Endodermal cell (in vitro differentiated cells): ENCODE results near the gene ZBTB46. TPM values are rescaled to one million over a fixed set of nuclear protein-coding genes. Genes with fewer than 3 reads are reported as not detected.

ENCODE experiments used
- DNase-seq: peaks from one replicate; pipeline ENCODE4 v3.0.0-alpha.2; 2017
- H3K27ac ChIP-seq: 2 replicates; pipeline ENCODE4 v1.5.1; 2013; ENCODE audit warnings: mild to moderate bottlenecking, low read depth, low read length, moderate library complexity
- H3K27me3 ChIP-seq: 2 replicates; pipeline ENCODE4 v1.6.1; 2013; ENCODE audit warnings: mild to moderate bottlenecking, low read length, moderate library complexity; ENCODE audit not compliant: insufficient read depth, control insufficient read depth, poor library complexity, severe bottlenecking
- H3K36me3 ChIP-seq: 2 replicates; pipeline ENCODE4 v1.7.0; 2013; ENCODE audit warnings: mild to moderate bottlenecking, low read length, moderate library complexity; ENCODE audit not compliant: control insufficient read depth, insufficient read depth
- H3K4me1 ChIP-seq: one replicate; pipeline ENCODE4 v1.7.0; 2013; ENCODE audit warnings: low read length; ENCODE audit not compliant: control insufficient read depth, insufficient read depth
- H3K4me3 ChIP-seq: 2 replicates; pipeline ENCODE4 v1.5.1; 2013; ENCODE audit warnings: mild to moderate bottlenecking, low read length, moderate library complexity
- H3K9ac ChIP-seq: 2 replicates; pipeline ENCODE4 v1.6.1; 2013; ENCODE audit warnings: mild to moderate bottlenecking, low read length, moderate library complexity; ENCODE audit not compliant: poor library complexity, severe bottlenecking; ENCODE audit errors: extremely low read depth
- H3K9me3 ChIP-seq: 2 replicates; pipeline ENCODE4 v1.6.1; 2013; ENCODE audit warnings: mild to moderate bottlenecking, low read length, moderate library complexity; ENCODE audit not compliant: control insufficient read depth
- H3K27ac Mint-ChIP-seq: 2 replicates; pipeline ENCODE4 v1.8.0; 2020; ENCODE audit warnings: mixed read lengths
- H3K27me3 Mint-ChIP-seq: 2 replicates; pipeline ENCODE4 v1.8.0; 2021; ENCODE audit warnings: mild to moderate bottlenecking, mixed read lengths; ENCODE audit not compliant: insufficient read depth
- H3K36me3 Mint-ChIP-seq: 2 replicates; pipeline ENCODE4 v1.8.0; 2020; ENCODE audit warnings: low read depth, mixed read lengths
- H3K4me1 Mint-ChIP-seq: 2 replicates; pipeline ENCODE4 v1.8.0; 2020; ENCODE audit warnings: mixed read lengths
- H3K4me3 Mint-ChIP-seq: 2 replicates; pipeline ENCODE4 v1.8.0; 2020; ENCODE audit warnings: mild to moderate bottlenecking, moderate library complexity, mixed read lengths
- H3K9me3 Mint-ChIP-seq: 2 replicates; pipeline ENCODE4 v1.8.0; 2020; ENCODE audit warnings: mild to moderate bottlenecking, mixed read lengths
- CTCF ChIP-seq: fragments of 200-600 bp; sonication (generic); conservative IDR thresholded peaks from 2 replicates; pipeline ENCODE4 v1.5.0; 2021; ENCODE audit warnings: antibody characterized with exemption, mild to moderate bottlenecking
- WGBS, 2 experiments: methylation state at CpG; one replicate each; pipeline versions ENCODE4 v1.1.5 to v1.1.7; 2013; ENCODE audit warnings: missing lambda C conversion rate in 2 of 2, mixed read lengths in 1 of 2; ENCODE audit not compliant: insufficient coverage in 1 of 2, insufficient read length in 1 of 2; 5-methylcytosine and 5-hydroxymethylcytosine counted together
- total RNA-seq, 2 donors: library from RNA; stranded (reverse); fragmentation: NEBNext Ultra II Directional in 1 of 2; extraction: Animal tissue kit (Norgen Biotek cat#: 25700) in 1 of 2; gene quantifications; 2 replicates in 1 of 2; 3 replicates in 1 of 2; pipeline ENCODE4 v1.2.1, GENCODE V29; 2021

Gene ZBTB46
- total RNA-seq, 2 donors from 2014 or later, result 24.9 to 25.9 TPM

GRCh38 chr20:63857764-63858392 is 26.8 kb upstream of the ZBTB46 start:
- Mint-ChIP-seq H3K27ac (no peak overlapping the region), H3K9me3 (no peaks in the 10 kb centered on the region), H3K4me3 (peak overlapping the region; percentile 40), H3K36me3 (peaks cover 4% of the 10 kb centered on the region), H3K27me3 (peaks cover 3% of the 10 kb centered on the region), H3K4me1 (peaks cover 25% of the 10 kb centered on the region)
- H3K9me3 ChIP-seq, result no peaks in the 10 kb centered on the region
- H3K36me3 ChIP-seq, result no peaks in the 10 kb centered on the region
- TF ChIP-seq CTCF, result no peak
- no peak for DNase-seq
- no peaks in the 10 kb centered on the region for H3K27me3 ChIP-seq
- H3K4me3 ChIP-seq, result no peak overlapping the region
- H3K27ac ChIP-seq, result no peak overlapping the region
- 87 to 90% methylated on average over 9 to 14 of the region's 14 CpGs for WGBS, 2 experiments
- H3K9ac ChIP-seq, result no peak overlapping the region
- peaks cover 4% of the 10 kb centered on the region for H3K4me1 ChIP-seq

GRCh38 chr20:63856098-63856511 is 25.0 kb upstream of the ZBTB46 start:
- no peak overlapping the region for H3K9ac ChIP-seq
- peaks cover 4% of the 10 kb centered on the region for H3K4me1 ChIP-seq
- Mint-ChIP-seq H3K4me3 (no peak overlapping the region), H3K27ac (no peak overlapping the region), H3K9me3 (no peaks in the 10 kb centered on the region), H3K27me3 (peaks cover 5% of the 10 kb centered on the region), H3K4me1 (peaks cover 25% of the 10 kb centered on the region), H3K36me3 (peaks cover 4% of the 10 kb centered on the region)
- no peaks in the 10 kb centered on the region for H3K27me3 ChIP-seq
- no peak for TF ChIP-seq CTCF
- 75 to 78% methylated on average over 18 to 22 of the region's 22 CpGs for WGBS, 2 experiments
- peak; percentile 72 for DNase-seq
- H3K27ac ChIP-seq, result no peak overlapping the region
- no peaks in the 10 kb centered on the region for H3K9me3 ChIP-seq
- no peaks in the 10 kb centered on the region for H3K36me3 ChIP-seq
- H3K4me3 ChIP-seq, result no peak overlapping the region

- DNase-seq, result peak; percentile 62
- Histone ChIP-seq H3K27me3 (no peaks in the 10 kb centered on the region), H3K36me3 (no peaks in the 10 kb centered on the region), H3K27ac (no peak overlapping the region), H3K4me1 (peaks cover 4% of the 10 kb centered on the region), H3K9ac (no peak overlapping the region), H3K9me3 (no peaks in the 10 kb centered on the region), H3K4me3 (no peak overlapping the region)
- WGBS, 2 experiments, result 81% methylated on average over 14 to 36 of the region's 36 CpGs
- Mint-ChIP-seq H3K36me3 (no peaks in the 10 kb centered on the region), H3K27ac (no peak overlapping the region), H3K4me3 (no peak overlapping the region), H3K9me3 (no peaks in the 10 kb centered on the region), H3K4me1 (peaks cover 21% of the 10 kb centered on the region), H3K27me3 (peaks cover 8% of the 10 kb centered on the region)
- no peak for TF ChIP-seq CTCF
Observed at GRCh38 chr20:63855363-63856097, 24.5 kb upstream of the ZBTB46 start.
